Ovary (tissue), 9 donors: ENCODE data around the gene GLTPD2. TPM values are rescaled to one million over a fixed set of nuclear protein-coding genes. Genes with fewer than 3 reads are reported as not detected.

Experiments used
- DNase-seq, 5 donors: peaks; one replicate each; pipeline ENCODE4 v3.0.0-alpha.2; 2019 to 2020
- H3K27ac ChIP-seq, 2 donors: fragments of 200-600 bp; one replicate each; pipeline versions ENCODE4 v1.5.1 to v1.8.0; 2019 to 2022
- H3K27me3 ChIP-seq: fragments of 200-600 bp; one replicate; pipeline ENCODE4 v1.8.0; 2022
- H3K36me3 ChIP-seq: fragments of 200-600 bp; sonication (generic); one replicate; pipeline ENCODE4 v1.5.1; 2019
- H3K4me1 ChIP-seq: one replicate; pipeline ENCODE4 v1.8.1; 2013; ENCODE audit warnings: mild to moderate bottlenecking, moderate library complexity; ENCODE audit not compliant: insufficient read depth
- H3K4me3 ChIP-seq: fragments of 200-600 bp; sonication (generic); one replicate; pipeline ENCODE4 v1.5.1; 2017
- H3K9me3 ChIP-seq, 2 donors: fragments of 200-600 bp in 1 of 2; sonication (generic) in 1 of 2; one replicate each; pipeline versions ENCODE4 v1.5.1 to v1.8.1; 2013 to 2019; ENCODE audit warnings: mild to moderate bottlenecking in 1 of 2, moderate library complexity in 1 of 2
- EP300 ChIP-seq: sonication (generic); formaldehyde crosslinking; IDR thresholded peaks from one replicate; pipeline ENCODE4 v1.6.1; 2017; ENCODE audit warnings: antibody characterized with exemption
- POLR2A ChIP-seq: fragments of 450-650 bp; IDR thresholded peaks from one replicate; pipeline ENCODE4 v1.6.1; 2017; ENCODE audit warnings: antibody characterized with exemption, mild to moderate bottlenecking, moderate library complexity
- WGBS, 3 donors: extraction: QIAGEN DNeasy Blood & Tissue Kit in 1 of 3; methylation state at CpG; one replicate each; pipeline versions ENCODE4 v1.1.5 to v1.1.7; 2013 to 2017; 5-methylcytosine and 5-hydroxymethylcytosine counted together
- intact Hi-C, 4 donors: fragments of 100-400 bp; cut with DNase I; formaldehyde crosslinking; loops; one replicate each; pipeline versions ENCODE4 v1.11.0 to v1.15.1; 2022 to 2023
- polyA plus RNA-seq, 2 donors: library from polyadenylated mRNA; stranded (reverse); fragments of 200-250 nt in 1 of 2; fragments of 350-450 nt in 1 of 2; fragmentation: Illumina TruSeq in 1 of 2; extraction: RNeasy Lipid Tissue Mini Kit (QIAGEN cat#74804) in 1 of 2; gene quantifications; one replicate each; pipeline ENCODE4 v1.2.3, GENCODE V29; 2013 to 2014
- total RNA-seq, 7 donors: library from RNA; depleted of rRNA in 2 of 7; stranded (reverse); fragments of >200 nt in 2 of 7; fragmentation: NEBNext Ultra II Directional in 3 of 7; extraction: Animal tissue kit (Norgen Biotek cat#: 25700) in 3 of 7; gene quantifications; one replicate each; pipeline versions ENCODE4 v1.1.0 to v1.2.4, GENCODE V29; 2016 to 2023
- TF ChIP-seq, protein P1 (sequence below), 3 donors: fragments of 450-650 bp in 2 of 3; fragments of 200-600 bp in 1 of 3; IDR thresholded peaks; one replicate each; pipeline versions ENCODE4 v1.5.1 to v1.8.0; 2016 to 2022; ENCODE audit warnings: antibody characterized with exemption in 3 of 3, mild to moderate bottlenecking in 1 of 3
- donor health status: DM: no; HTN: no; CAD: no; lungs with moderate emphysema.
- donor health status: DM: no; HTN: no; CAD: no.
- donor health status: Bipolar disorder and iron deficiency.
- donor health status: DM: yes; HTN: yes; CAD: no.
- donor health status: DM: no; HTN: no; CAD: no.
- donor health status: DM: yes; HTN: yes; CAD: no.

Gene GLTPD2
- total and polyA plus RNA-seq, 9 donors: not detected

DNA sequence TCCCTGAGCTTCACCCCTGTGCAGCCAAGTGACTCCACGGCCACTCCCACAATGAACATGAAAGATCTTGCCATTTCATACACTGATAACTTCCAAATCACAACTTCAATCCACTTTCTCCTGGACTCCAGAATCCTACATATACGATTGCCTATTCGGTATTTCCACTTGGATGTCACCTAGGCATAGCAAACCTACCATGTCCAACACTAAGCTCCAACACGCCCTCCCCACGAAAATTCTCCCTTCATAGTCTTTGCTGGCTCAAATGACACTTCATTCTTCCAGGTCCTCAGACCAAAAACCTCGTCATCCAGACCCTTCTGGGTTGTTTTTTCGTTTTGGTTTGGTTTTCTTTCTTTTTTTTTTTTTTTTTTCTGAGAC lies 1.9 kb downstream of the GLTPD2 start:
- WGBS, 3 donors: 27 to 52% (median 36%) methylated on average over 7 of the region's 7 CpGs
- H3K9me3 ChIP-seq: no peaks in the 10 kb centered on the region
- H3K27me3 ChIP-seq: no peaks in the 10 kb centered on the region
- H3K4me1 ChIP-seq: peaks cover 9% of the 10 kb centered on the region
- peak overlapping the region; percentile 74 for H3K4me3 ChIP-seq
- intact Hi-C loops: no loop called here
- no peak for DNase-seq
- no peaks in the 10 kb centered on the region for H3K36me3 ChIP-seq
- peak overlapping the region in 1 of 2 donors; percentile 89 for H3K27ac ChIP-seq
- TF ChIP-seq, protein P1, sequence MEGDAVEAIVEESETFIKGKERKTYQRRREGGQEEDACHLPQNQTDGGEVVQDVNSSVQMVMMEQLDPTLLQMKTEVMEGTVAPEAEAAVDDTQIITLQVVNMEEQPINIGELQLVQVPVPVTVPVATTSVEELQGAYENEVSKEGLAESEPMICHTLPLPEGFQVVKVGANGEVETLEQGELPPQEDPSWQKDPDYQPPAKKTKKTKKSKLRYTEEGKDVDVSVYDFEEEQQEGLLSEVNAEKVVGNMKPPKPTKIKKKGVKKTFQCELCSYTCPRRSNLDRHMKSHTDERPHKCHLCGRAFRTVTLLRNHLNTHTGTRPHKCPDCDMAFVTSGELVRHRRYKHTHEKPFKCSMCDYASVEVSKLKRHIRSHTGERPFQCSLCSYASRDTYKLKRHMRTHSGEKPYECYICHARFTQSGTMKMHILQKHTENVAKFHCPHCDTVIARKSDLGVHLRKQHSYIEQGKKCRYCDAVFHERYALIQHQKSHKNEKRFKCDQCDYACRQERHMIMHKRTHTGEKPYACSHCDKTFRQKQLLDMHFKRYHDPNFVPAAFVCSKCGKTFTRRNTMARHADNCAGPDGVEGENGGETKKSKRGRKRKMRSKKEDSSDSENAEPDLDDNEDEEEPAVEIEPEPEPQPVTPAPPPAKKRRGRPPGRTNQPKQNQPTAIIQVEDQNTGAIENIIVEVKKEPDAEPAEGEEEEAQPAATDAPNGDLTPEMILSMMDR (IDR thresholded peaks at IDR 0.05): no peak
- TF ChIP-seq EP300 (no peak), POLR2A (no peak)

DNA sequence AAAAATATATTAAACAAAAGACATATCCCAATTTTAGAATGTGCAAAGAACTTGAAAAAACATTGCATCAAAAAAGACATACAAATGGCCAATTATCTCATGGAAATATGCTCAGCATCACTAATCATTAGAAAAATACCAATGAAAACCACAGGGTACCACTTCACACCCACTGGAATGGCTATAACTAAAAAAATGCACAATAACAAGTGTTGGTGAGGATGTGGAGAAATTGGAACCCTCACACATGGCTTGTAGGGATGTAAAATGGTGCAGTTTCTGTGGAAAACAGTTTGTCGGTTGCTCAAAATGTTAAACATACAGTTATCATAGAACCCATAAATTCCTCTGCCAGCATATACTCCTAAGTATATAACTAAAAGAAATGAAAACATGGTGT lies 6.4 kb downstream of the GLTPD2 start:
- Histone ChIP-seq H3K27me3 (no peaks in the 10 kb centered on the region), H3K36me3 (no peaks in the 10 kb centered on the region), H3K4me1 (peaks cover 6% of the 10 kb centered on the region), H3K27ac (no peak overlapping the region), H3K9me3 (no peaks in the 10 kb centered on the region), H3K4me3 (no peak overlapping the region)
- TF ChIP-seq, protein P1 (IDR thresholded peaks at IDR 0.05): no peak
- TF ChIP-seq EP300 (no peak), POLR2A (no peak)
- intact Hi-C loops: no loop called here
- WGBS, 3 donors: 78 to 88% (median 84%) methylated on average over 1 of the region's 1 CpG
- DNase-seq: no peak

DNA sequence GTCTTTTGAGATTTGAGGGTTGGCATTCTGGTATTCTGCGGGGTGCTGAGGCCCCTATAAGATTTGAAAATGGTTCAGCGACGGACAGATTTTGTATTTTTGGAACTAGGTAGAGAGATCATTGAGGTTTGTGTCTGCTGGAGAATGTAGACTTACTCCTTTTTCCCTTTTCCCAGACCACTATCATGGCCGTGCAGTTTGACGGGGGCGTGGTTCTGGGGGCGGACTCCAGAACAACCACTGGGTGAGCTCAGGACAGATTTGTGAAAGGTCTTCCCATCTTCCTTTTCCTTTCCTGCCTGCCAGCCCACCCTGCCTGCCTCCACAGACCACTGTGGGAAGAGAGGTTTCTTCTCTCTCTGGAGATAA lies 7.8 kb downstream of the GLTPD2 start:
- peak overlapping the region; percentile 75 for H3K4me3 ChIP-seq
- TF ChIP-seq EP300 (no peak), POLR2A (no peak)
- TF ChIP-seq, protein P1 (IDR thresholded peaks at IDR 0.05): no peak
- H3K9me3 ChIP-seq: no peaks in the 10 kb centered on the region
- H3K27ac ChIP-seq: peak overlapping the region; percentile 30 to 54
- DNase-seq: no peak
- WGBS, 3 donors: 0 to 1% (median 1%) methylated on average over 7 of the region's 7 CpGs
- H3K27me3 ChIP-seq: no peaks in the 10 kb centered on the region
- intact Hi-C loops: no loop called here
- H3K36me3 ChIP-seq: no peaks in the 10 kb centered on the region
- H3K4me1 ChIP-seq: peaks cover 4% of the 10 kb centered on the region

DNA sequence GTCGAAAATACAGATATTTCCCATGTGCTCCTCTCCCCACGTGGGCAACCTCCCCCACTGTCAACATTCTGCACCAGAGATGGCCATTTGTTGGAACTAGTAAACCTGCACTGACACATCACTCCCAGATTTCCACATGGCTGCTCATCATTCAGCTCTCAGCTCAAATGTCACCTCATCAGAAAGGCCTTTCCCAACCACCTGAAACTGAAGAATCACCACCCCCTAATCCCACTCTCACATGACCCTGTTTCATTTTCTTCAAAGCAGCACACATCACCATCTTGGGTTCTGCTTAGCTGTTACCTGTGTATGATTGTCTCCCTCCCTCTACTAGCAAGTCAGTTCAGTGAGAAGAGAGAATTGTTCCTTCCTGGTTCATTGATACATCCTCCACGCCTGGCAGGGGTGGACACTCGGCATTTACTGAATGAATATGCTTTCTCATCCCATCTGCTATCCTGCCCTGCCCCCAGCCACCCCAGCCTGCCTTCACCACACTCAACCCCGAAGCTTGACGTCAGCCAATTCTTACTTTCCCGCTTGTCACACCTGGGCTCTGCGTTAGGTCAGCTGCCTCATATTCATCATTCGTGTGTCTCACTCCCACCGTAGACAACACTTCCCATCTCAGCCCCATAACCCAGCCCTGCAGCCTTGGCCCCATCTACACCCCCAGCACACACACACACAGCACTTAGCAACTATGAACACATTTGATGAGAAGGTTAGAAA lies 11.9 kb downstream of the GLTPD2 start:
- WGBS, 3 donors: 62 to 76% (median 73%) methylated on average over 10 of the region's 10 CpGs
- Histone ChIP-seq H3K27me3 (no peaks in the 10 kb centered on the region), H3K36me3 (no peaks in the 10 kb centered on the region), H3K9me3 (no peaks in the 10 kb centered on the region), H3K4me3 (no peak overlapping the region), H3K27ac (no peak overlapping the region), H3K4me1 (peaks cover 4% of the 10 kb centered on the region)
- intact Hi-C loops: no loop called here
- TF ChIP-seq, protein P1 (IDR thresholded peaks at IDR 0.05): no peak
- TF ChIP-seq EP300: no peak
- no peak for TF ChIP-seq POLR2A
- no peak for DNase-seq
